Neutrophil (primary cell): ENCODE results near the gene KRT38.

Experiments used
- H3K27ac ChIP-seq: fragments of 200-600 bp; sonication (generic); 2 replicates; pipeline ENCODE4 v1.5.1; 2016; ENCODE audit warnings: mild to moderate bottlenecking, moderate library complexity
- H3K27me3 ChIP-seq: fragments of 200-600 bp; sonication (generic); 2 replicates; pipeline ENCODE4 v1.6.0; 2016; ENCODE audit warnings: mild to moderate bottlenecking
- H3K36me3 ChIP-seq: fragments of 200-600 bp; sonication (generic); 2 replicates; pipeline ENCODE4 v1.5.1; 2017
- H3K4me1 ChIP-seq, 2 experiments: fragments of 200-600 bp in 1 of 2; sonication (generic) in 1 of 2; 1 replicate in 1 of 2; 2 replicates in 1 of 2; pipeline versions ENCODE4 v1.5.1 to v1.6.1; 2013 to 2016; ENCODE audit warnings: low read depth in 1 of 2, low read length in 1 of 2, mild to moderate bottlenecking in 1 of 2, moderate library complexity in 1 of 2; ENCODE audit not compliant: control insufficient read depth in 1 of 2, insufficient read depth in 1 of 2
- H3K4me3 ChIP-seq, 2 experiments: fragments of 200-600 bp in 1 of 2; sonication (generic) in 1 of 2; 1 replicate in 1 of 2; 2 replicates in 1 of 2; pipeline ENCODE4 v1.5.1; 2013 to 2016; ENCODE audit warnings: low read depth in 1 of 2, low read length in 1 of 2, mild to moderate bottlenecking in 1 of 2, moderate library complexity in 1 of 2
- H3K9me3 ChIP-seq: fragments of 200-600 bp; sonication (generic); 2 replicates; pipeline ENCODE4 v1.5.1; 2016
- TF ChIP-seq, protein P1 (sequence below): fragments of 200-600 bp; sonication (generic); IDR thresholded peaks from 2 replicates; pipeline ENCODE4 v1.5.1; 2016; ENCODE audit warnings: antibody characterized with exemption

The KRT38 gene

GRCh38 chr17:41413353-41413957 lies 27.3 kb downstream of the KRT38 start:
- TF ChIP-seq, protein P1, sequence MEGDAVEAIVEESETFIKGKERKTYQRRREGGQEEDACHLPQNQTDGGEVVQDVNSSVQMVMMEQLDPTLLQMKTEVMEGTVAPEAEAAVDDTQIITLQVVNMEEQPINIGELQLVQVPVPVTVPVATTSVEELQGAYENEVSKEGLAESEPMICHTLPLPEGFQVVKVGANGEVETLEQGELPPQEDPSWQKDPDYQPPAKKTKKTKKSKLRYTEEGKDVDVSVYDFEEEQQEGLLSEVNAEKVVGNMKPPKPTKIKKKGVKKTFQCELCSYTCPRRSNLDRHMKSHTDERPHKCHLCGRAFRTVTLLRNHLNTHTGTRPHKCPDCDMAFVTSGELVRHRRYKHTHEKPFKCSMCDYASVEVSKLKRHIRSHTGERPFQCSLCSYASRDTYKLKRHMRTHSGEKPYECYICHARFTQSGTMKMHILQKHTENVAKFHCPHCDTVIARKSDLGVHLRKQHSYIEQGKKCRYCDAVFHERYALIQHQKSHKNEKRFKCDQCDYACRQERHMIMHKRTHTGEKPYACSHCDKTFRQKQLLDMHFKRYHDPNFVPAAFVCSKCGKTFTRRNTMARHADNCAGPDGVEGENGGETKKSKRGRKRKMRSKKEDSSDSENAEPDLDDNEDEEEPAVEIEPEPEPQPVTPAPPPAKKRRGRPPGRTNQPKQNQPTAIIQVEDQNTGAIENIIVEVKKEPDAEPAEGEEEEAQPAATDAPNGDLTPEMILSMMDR = no peak
- Histone ChIP-seq H3K27ac (no peak overlapping the region), H3K4me1 (no peaks in the 10 kb centered on the region), H3K36me3 (no peaks in the 10 kb centered on the region), H3K4me3 (no peak overlapping the region), H3K9me3 (no peaks in the 10 kb centered on the region), H3K27me3 (peaks cover 11% of the 10 kb centered on the region)

DNA sequence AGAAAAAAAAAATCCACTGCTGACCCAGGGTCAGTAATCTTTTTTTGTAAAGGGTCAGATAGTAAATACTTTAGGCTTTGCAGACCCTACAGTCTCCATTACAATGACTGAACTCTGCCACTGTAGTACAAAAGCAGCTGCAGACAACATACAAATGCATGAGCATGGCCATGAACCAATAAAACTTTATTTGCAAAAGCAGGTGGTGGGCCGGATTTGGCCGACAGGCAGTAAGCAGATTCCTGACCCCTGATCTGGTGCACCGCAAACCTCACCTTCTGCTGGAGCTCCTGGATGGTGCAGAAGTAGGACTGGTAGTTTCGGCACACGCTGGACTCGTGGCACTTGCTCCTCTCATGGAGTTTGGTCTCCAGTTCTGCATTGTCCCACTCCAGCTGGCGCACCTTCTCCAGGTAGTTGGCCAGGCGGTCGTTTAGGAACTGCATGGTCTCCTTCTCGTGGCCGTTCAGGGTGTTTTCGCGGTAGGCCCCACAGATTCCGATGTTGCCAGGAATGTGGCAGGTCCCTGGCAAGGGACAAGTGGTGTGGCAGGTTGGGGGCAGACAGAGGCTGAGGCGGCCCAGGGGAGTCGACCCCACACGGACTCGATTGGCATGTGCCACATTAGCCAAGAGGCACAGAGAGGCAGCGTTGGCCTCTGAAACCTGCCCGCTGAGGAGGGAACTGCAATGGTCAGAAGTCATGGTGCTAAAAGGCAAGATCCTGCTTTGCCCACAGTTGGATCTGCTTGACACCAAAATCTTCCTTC lies 29.5 kb downstream of the KRT38 start:
- Histone ChIP-seq H3K4me1 (no peaks in the 10 kb centered on the region), H3K36me3 (no peaks in the 10 kb centered on the region), H3K27me3 (peaks cover 11% of the 10 kb centered on the region), H3K9me3 (no peaks in the 10 kb centered on the region), H3K27ac (no peak overlapping the region), H3K4me3 (no peak overlapping the region)
- TF ChIP-seq, protein P1 = no peak

DNA sequence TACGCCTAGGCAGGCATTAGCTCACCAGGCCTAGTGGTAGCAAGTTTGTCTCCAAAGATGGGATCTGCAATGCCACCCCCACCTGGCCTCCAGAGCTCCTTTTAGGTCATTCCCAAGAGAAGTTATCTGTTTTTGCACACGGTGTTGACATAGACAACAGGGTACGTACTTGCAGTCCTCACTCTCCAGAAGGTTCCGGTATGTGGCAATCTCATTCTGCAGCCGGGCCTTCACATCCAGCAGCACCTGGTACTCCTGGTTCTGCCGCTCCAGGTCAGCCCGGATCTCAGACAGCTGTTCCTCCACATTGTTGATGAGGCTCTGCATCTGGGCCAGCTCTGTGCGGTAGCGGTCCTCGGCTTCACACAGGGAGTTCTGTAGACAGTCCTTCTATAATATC lies 33.6 kb downstream of the KRT38 start:
- Histone ChIP-seq H3K4me3 (no peak overlapping the region), H3K36me3 (no peaks in the 10 kb centered on the region), H3K27me3 (peaks cover 8% of the 10 kb centered on the region), H3K27ac (no peak overlapping the region), H3K9me3 (no peaks in the 10 kb centered on the region), H3K4me1 (no peaks in the 10 kb centered on the region)
- TF ChIP-seq, protein P1 = no peak

DNA sequence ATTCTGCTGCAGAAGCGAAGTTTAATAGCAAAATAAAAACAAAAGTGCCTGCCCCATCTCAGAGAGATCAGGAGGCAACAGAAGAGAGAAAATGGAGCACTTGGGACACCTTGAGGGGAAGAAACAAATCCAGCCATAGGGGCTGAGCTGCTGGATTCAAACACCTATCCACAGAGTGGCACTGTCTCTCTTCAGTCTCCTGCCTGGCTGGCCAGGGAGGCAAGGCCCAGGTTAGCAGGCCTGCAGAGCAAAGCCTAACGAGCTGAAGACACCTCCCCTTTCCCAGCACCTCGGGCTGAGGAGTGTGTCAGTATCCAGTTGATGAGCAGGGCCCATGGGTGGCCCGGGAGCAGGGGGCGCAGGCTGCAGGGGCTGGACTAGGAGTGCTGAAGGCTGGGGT lies 34.6 kb downstream of the KRT38 start:
- Histone ChIP-seq H3K27ac (no peak overlapping the region), H3K4me3 (no peak overlapping the region), H3K36me3 (no peaks in the 10 kb centered on the region), H3K9me3 (no peaks in the 10 kb centered on the region), H3K4me1 (no peaks in the 10 kb centered on the region), H3K27me3 (peaks cover 8% of the 10 kb centered on the region)
- TF ChIP-seq, protein P1 = no peak

GRCh38 chr17:41404024-41404671 lies 36.6 kb downstream of the KRT38 start:
- Histone ChIP-seq H3K27ac (no peak overlapping the region), H3K4me3 (no peak overlapping the region), H3K4me1 (no peaks in the 10 kb centered on the region), H3K9me3 (no peaks in the 10 kb centered on the region), H3K36me3 (no peaks in the 10 kb centered on the region), H3K27me3 (peaks cover 16% of the 10 kb centered on the region)
- TF ChIP-seq, protein P1 = no peak
